AG09319 (cell line): Measurements from ENCODE around the gene CNTLN.
"Not testable (repeated sequence)": the region's sequence is repeated elsewhere in the genome, so short reads cannot be mapped to it uniquely, and the experiment has no call there.

Experiments
- DNase-seq: peaks from one replicate; pipeline ENCODE4 v3.0.0-alpha.2; 2010; ENCODE audit warnings: low read depth; ENCODE audit errors: extremely low read depth
- CTCF ChIP-seq: IDR thresholded peaks from 2 replicates; pipeline ENCODE4 v1.5.1; 2011; ENCODE audit warnings: low read depth, mild to moderate bottlenecking, inconsistent platforms, low read length, moderate library complexity

CNTLN gene

DNA sequence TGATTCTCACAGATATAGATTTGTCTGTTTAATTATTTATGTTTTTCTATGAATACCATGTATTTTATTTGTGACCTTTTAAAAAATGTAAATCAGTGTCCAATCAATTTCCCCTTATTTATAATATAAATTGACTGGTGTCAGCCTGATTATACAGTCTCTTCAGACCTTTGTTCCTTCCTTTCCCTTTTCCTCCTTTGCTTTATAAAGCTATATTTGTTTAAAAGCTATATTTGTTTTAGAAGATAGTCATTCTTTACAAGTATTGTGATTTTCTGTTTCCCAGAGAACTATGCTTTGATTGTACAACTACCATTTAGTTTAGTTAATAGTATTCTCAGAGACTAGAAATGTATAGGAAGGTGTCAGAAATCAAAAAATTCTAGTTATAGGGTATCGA is 90.6 kb downstream of the CNTLN start:
- DNase-seq: no peak
- TF ChIP-seq CTCF: no peak

DNA sequence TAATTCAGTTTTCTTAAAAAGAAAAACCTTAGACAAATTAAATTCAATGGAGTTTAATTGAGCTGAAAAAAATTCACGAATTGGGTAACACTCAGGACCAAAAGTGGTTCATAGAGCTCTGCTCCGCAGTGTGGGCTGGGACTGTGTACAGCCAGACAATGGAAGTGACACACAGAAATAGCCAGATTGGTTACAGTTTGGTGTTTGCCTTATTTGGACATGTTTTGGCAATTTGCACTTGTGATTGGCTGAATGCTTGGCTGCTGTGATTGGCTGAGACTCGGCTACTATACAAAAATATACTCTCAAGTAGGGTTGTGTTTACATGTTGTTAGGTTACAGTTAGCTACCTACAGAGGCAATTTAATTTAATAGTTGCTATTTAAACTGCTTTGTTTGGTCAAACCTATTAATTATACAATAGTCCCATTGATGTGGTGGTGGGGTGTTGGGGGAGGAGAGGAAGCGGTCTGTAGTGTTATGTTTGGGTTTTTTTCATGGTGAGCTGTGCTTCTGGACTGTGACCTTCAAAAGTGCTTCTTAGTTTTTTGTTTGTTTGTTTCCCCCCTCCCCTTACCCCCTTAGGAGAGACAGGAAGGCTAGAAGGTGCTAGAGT is 95.2 kb downstream of the CNTLN start:
- TF ChIP-seq CTCF: no peak
- no peak for DNase-seq

- TF ChIP-seq CTCF: no peak
- no peak for DNase-seq
Measured at GRCh38 chr9:17230646-17231045, 95.8 kb downstream of the CNTLN start.

DNA sequence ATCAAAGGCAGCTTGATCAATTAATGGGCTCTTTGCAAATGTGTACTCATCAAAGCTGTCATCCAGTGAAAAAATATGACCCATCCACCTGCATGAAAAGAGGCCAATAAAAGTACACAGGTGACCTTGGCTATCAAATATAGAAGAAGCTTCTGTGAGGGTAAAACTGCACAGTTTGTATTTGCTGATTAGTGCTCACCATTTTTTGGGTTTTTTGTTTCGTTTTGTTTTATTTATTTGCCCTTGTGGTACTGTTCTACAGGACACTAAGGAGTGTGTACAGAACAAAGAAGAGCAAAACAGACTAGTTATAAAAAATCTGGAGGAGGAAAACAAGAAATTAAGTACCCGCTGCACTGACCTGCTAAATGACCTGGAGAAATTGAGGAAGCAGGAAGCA is 101.3 kb downstream of the CNTLN start:
- TF ChIP-seq CTCF: no peak
- DNase-seq: no peak

- no peak for DNase-seq
- TF ChIP-seq CTCF: no peak
Measured at GRCh38 chr9:17246770-17247169, 111.9 kb downstream of the CNTLN start.

GRCh38 chr9:17251100-17251499 is 116.3 kb downstream of the CNTLN start:
- DNase-seq: no peak
- no peak for TF ChIP-seq CTCF

DNA sequence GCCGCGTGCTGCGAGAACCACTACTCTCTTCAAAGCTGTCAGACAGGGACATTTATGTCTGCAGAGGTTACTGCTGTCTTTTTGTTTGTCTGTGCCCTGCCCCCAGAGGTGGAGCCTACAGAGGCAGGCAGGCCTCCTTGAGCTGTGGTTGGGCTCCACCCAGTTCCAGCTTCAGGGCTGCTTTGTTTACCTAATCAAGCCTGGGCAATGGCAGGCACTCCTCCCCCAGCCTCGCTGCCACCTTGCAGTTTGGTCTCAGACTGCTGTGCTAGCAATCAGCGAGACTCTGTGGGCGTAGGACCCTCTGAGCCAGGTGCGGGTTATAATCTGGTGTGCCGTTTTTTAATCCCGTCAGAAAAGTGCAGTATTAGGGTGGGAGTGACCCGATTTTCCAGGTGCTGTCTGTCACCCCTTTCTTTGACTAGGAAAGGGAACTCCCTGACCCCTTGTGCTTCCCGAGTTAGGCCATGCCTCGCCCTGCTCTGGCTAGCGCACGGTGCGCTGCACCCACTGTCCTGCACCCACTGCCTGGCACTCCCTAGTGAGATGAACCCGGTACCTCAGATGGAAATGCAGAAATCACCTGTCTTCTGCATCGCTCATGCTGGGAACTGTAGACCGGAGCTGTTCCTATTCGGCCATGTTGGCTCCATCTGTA is 133.8 kb downstream of the CNTLN start:
- DNase-seq: not testable (repeated sequence)

DNA sequence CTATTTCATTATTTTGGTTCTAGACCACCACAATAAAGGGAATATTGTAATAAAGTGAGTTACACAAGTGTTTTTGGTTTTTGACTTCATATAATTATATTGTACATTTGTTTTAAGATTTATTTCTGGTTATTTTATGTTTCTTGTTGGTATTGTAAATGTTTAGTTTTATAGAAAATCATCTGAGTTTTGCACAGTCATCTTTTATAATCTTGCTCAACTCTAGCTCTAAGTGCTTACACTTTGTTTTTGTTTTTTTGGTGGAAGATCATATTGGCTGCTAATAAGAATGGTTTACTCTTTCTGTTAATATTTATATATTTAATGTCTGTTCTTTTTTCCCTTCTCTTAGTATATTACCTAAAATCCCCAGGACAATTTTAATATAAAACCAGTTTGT is 135.0 kb downstream of the CNTLN start:
- no peak for TF ChIP-seq CTCF

More for the DNA sequence above, 135.0 kb downstream of the CNTLN start:
- no peak for DNase-seq
